HepG2 (cell line): ENCODE results near the gene PCNT. TPM values are rescaled to one million over a fixed set of nuclear protein-coding genes. Genes with fewer than 3 reads are reported as not detected.

Experiments used
- ATAC-seq: fragments of 200-7000 bp; cut with Tn5 transposase; 3 replicates; pipeline ENCODE4 v1.9.1; 2020; ENCODE audit warnings: mild to moderate bottlenecking, moderate library complexity
- BruUV-seq: library from RNA; stranded (reverse); fragments of 400-500 nt; replicated peaks from 2 replicates; lab custom pipeline; 2021; lab: Mats Ljungman, UMichigan
- CTCF ChIA-PET: fragments of 300-600 bp; formaldehyde crosslinking; extraction: SDS; loops from one replicate; lab custom pipeline; 2021; ENCODE audit warnings: low total read pairs, inconsistent platforms, low intra/inter-chr PET ratio; lab: Yijun Ruan, JAX
- POLR2A ChIA-PET: fragments of 350-600 bp; sonication (Branson Sonifier 250); formaldehyde crosslinking; loops from one replicate; lab custom pipeline; 2020; ENCODE audit warnings: antibody characterized with exemption, inconsistent platforms; lab: Yijun Ruan, JAX
- DNase-seq: peaks from one replicate; pipeline ENCODE4 v3.0.0-alpha.2; 2015; ENCODE audit warnings: low spot score
- FAIRE-seq: peaks from 3 replicates; lab custom pipeline; 2011; peaks lifted over from hg19 to GRCh38; lab: Jason Lieb, UNC
- H2AFZ ChIP-seq: one replicate; pipeline ENCODE4 v1.6.1; 2011; ENCODE audit warnings: low read length, inconsistent platforms
- H3K27ac ChIP-seq: fragments of 300-600 bp; 3 replicates; pipeline ENCODE4 v1.8.0; 2011; ENCODE audit warnings: mixed run types, mild to moderate bottlenecking, mixed read lengths, low read length, inconsistent platforms; ENCODE audit not compliant: insufficient read depth; ENCODE audit errors: extremely low read length
- H3K27me3 ChIP-seq, 2 experiments: fragments of 200-600 bp in 1 of 2; 2 replicates in 1 of 2; 3 replicates in 1 of 2; pipeline versions ENCODE4 v1.6.0 to v1.8.0; 2011; ENCODE audit warnings: low read length in 2 of 2, mild to moderate bottlenecking in 2 of 2, moderate library complexity in 2 of 2, inconsistent platforms in 1 of 2; ENCODE audit not compliant: insufficient read depth in 2 of 2, control insufficient read depth in 1 of 2
- H3K36me3 ChIP-seq, 2 experiments: fragments of 200-600 bp in 1 of 2; replicated peaks in 1 of 2; 2 replicates in 1 of 2; 3 replicates in 1 of 2; pipeline versions ENCODE4 v1.5.1 to v1.8.0; 2011; ENCODE audit warnings: low read length in 2 of 2, inconsistent platforms in 1 of 2; ENCODE audit not compliant: insufficient read depth in 2 of 2, control insufficient read depth in 1 of 2
- H3K4me1 ChIP-seq: 2 replicates; pipeline ENCODE4 v1.5.1; 2012; ENCODE audit warnings: low read length, inconsistent platforms; ENCODE audit not compliant: insufficient read depth
- H3K4me2 ChIP-seq: 2 replicates; pipeline ENCODE4 v1.6.0; 2011; ENCODE audit warnings: low read depth, low read length, inconsistent platforms
- H3K4me3 ChIP-seq, 3 experiments: fragments of 200-600 bp in 1 of 3; sonication (generic), shearing (Covaris generic) in 1 of 3; replicated peaks in 1 of 3; 2 replicates each; pipeline ENCODE4 v1.5.1; 2011 to 2016; ENCODE audit warnings: low read length in 3 of 3, inconsistent platforms in 2 of 3, low read depth in 2 of 3, mild to moderate bottlenecking in 2 of 3, control low read depth in 1 of 3, mixed read lengths in 1 of 3; ENCODE audit not compliant: insufficient read depth in 1 of 3
- H3K79me2 ChIP-seq: one replicate; pipeline ENCODE4 v1.6.1; 2011; ENCODE audit warnings: low read length, inconsistent platforms; ENCODE audit not compliant: insufficient read depth
- H3K9ac ChIP-seq: 2 replicates; pipeline ENCODE4 v1.6.0; 2011; ENCODE audit warnings: mild to moderate bottlenecking, low read depth, low read length, inconsistent platforms; ENCODE audit not compliant: insufficient read depth
- H3K9me3 ChIP-seq: 2 replicates; pipeline ENCODE4 v1.5.1; 2012; ENCODE audit warnings: mild to moderate bottlenecking, low read length
- H4K20me1 ChIP-seq: 2 replicates; pipeline ENCODE4 v1.6.0; 2011; ENCODE audit warnings: inconsistent platforms, mild to moderate bottlenecking, low read length, moderate library complexity; ENCODE audit not compliant: insufficient read depth
- CC2D1A ChIP-seq: sonication (generic); formaldehyde crosslinking; IDR thresholded peaks from 2 replicates; pipeline ENCODE4 v1.8.1; 2023; ENCODE audit warnings: mild to moderate bottlenecking, missing genetic modification reagents
- CEBPB ChIP-seq: IDR thresholded peaks from 2 replicates; pipeline ENCODE4 v1.6.1; 2011; ENCODE audit warnings: low read depth, low read length, improper control_type of control experiment, borderline replicate concordance
- FOXP4 ChIP-seq: sonication (generic); formaldehyde crosslinking; IDR thresholded peaks from 2 replicates; pipeline ENCODE4 v1.4.0; 2020; ENCODE audit warnings: missing genetic modification reagents
- HOXA5 ChIP-seq: sonication (generic); formaldehyde crosslinking; IDR thresholded peaks from 2 replicates; pipeline ENCODE4 v1.4.0; 2020; ENCODE audit warnings: missing genetic modification reagents
- XRCC5 ChIP-seq: fragments of 200-400 bp; formaldehyde crosslinking; optimal IDR thresholded peaks from 2 replicates; pipeline ENCODE3; 2017; ENCODE audit warnings: mild to moderate bottlenecking, low read length
- ZC3H4 ChIP-seq: sonication (generic); formaldehyde crosslinking; IDR thresholded peaks from 2 replicates; pipeline ENCODE4 v1.4.0; 2020; ENCODE audit warnings: missing genetic modification reagents, borderline replicate concordance
- ZNF644 ChIP-seq: IDR thresholded peaks from 2 replicates; pipeline ENCODE4 v1.6.1; 2016; ENCODE audit warnings: low read depth
- ZNF780A ChIP-seq: sonication (generic); formaldehyde crosslinking; IDR thresholded peaks from 2 replicates; pipeline ENCODE4 v1.8.0; 2022; ENCODE audit warnings: mild to moderate bottlenecking, missing genetic modification reagents, moderate library complexity
- ZNF883 ChIP-seq: sonication (generic); formaldehyde crosslinking; IDR thresholded peaks from 2 replicates; pipeline ENCODE4 v1.5.1; 2020; ENCODE audit warnings: mild to moderate bottlenecking, missing genetic modification reagents; ENCODE audit errors: not compliant biosample characterization
- WGBS: methylation state at CpG from one replicate; pipeline ENCODE4 v1.1.6; 2017; ENCODE audit warnings: low lambda C conversion rate; 5-methylcytosine and 5-hydroxymethylcytosine counted together
- in situ Hi-C: cut with HindIII; loops from 2 replicates; pipeline ENCODE4 v1.10.0; 2017; ENCODE audit warnings: low pct_unique_long_range_greater_than_20kb; ENCODE audit not compliant: extremely low pct_ligation_motif_present
- intact Hi-C: fragments of 100-400 bp; cut with micrococcal nuclease; formaldehyde crosslinking; loops from one replicate; pipeline ENCODE4 v1.10.0; 2022; ENCODE audit not compliant: unreplicated experiment
- polyA plus RNA-seq, 8 experiments: library from polyadenylated mRNA; depleted of rRNA in 3 of 8; stranded (reverse) in 7 of 8; unstranded in 1 of 8; fragments of >200 nt; fragmentation: Illumina TruSeq in 4 of 8; extraction: Trizol in 4 of 8; gene quantifications; 2 replicates each; pipeline versions ENCODE4 v1.2.1 to v1.2.3, GENCODE V29; 2011 to 2016; ENCODE audit warnings: low read depth in 4 of 8, missing spikeins in 1 of 8, mixed read lengths in 1 of 8; ENCODE audit not compliant: insufficient read depth in 1 of 8
- total RNA-seq, 5 experiments: library from RNA; depleted of rRNA; stranded (reverse); fragments of >200 nt; fragmentation: Illumina TruSeq; extraction: Trizol; gene quantifications; 2 replicates each; pipeline ENCODE4 v1.2.3, GENCODE V29; 2016; ENCODE audit warnings: low read depth in 1 of 5
- TF ChIP-seq, protein P1 (sequence below): sonication (generic); formaldehyde crosslinking; IDR thresholded peaks from 2 replicates; pipeline ENCODE4 v1.4.0; 2020; ENCODE audit warnings: missing genetic modification reagents
- TF ChIP-seq, protein P2 (sequence below): sonication (generic); formaldehyde crosslinking; IDR thresholded peaks from 2 replicates; pipeline ENCODE4 v1.5.0; 2020; ENCODE audit warnings: missing genetic modification reagents, mild to moderate bottlenecking, borderline replicate concordance
- TF ChIP-seq, protein P3 (sequence below): sonication (generic); formaldehyde crosslinking; IDR thresholded peaks from 2 replicates; pipeline ENCODE4 v1.4.0; 2020; ENCODE audit warnings: missing genetic modification reagents

PCNT gene
- total and polyA plus RNA-seq, 2 of the 13 experiments (the other 11 are each of a cell fraction or from before 2014, with no cell fraction given): 5.6 to 12.4 TPM

DNA sequence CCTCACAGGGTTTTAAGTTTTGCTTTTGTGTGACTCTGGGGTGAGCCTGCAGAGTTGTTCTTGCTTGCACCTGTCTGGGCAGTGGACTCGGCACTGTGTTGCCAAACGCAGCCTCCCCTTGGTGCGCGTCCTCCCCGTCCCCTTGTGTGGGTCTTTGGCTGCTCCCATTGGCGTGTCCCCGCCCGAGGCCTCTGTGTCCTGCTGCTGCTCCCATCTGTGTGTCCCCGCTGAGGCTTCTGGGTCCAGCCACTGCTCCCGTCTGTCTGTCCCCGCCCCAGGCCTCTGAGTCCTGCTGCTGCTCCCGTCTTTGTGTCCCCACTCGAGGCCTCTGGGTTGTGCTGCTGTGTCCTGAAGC lies 62.8 kb downstream of the PCNT start:
- TF ChIP-seq, protein P1, sequence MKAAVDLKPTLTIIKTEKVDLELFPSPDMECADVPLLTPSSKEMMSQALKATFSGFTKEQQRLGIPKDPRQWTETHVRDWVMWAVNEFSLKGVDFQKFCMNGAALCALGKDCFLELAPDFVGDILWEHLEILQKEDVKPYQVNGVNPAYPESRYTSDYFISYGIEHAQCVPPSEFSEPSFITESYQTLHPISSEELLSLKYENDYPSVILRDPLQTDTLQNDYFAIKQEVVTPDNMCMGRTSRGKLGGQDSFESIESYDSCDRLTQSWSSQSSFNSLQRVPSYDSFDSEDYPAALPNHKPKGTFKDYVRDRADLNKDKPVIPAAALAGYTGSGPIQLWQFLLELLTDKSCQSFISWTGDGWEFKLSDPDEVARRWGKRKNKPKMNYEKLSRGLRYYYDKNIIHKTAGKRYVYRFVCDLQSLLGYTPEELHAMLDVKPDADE: no peak
- no peak for TF ChIP-seq ZNF644 (CRISPR knock-in tag)
- POLR2A ChIA-PET: no interaction called here
- H3K9me3 ChIP-seq: no peaks in the 10 kb centered on the region
- CTCF ChIA-PET: no interaction called here
- peaks cover 2% of the 10 kb centered on the region for H3K79me2 ChIP-seq
- FAIRE-seq (no peak), ATAC-seq (no peak), DNase-seq (no peak)
- in situ Hi-C loops (no loop called here), intact Hi-C loops (no loop called here)
- no peak overlapping the region for H3K4me3 ChIP-seq
- no peak overlapping the region for H2AFZ ChIP-seq
- WGBS: 99% methylated on average over 11 of the region's 13 CpGs
- BruUV-seq: no TSS peak
- peaks cover 16 to 42% of the 10 kb centered on the region in 2 experiments for H3K36me3 ChIP-seq
- no peak overlapping the region for H3K4me2 ChIP-seq
- H3K27me3 ChIP-seq: no peaks in the 10 kb centered on the region
- H3K9ac ChIP-seq: no peak overlapping the region
- H3K27ac ChIP-seq: no peak overlapping the region
- H3K4me1 ChIP-seq: no peaks in the 10 kb centered on the region
- no peaks in the 10 kb centered on the region for H4K20me1 ChIP-seq

GRCh38 chr21:46388206-46388880 lies 64.4 kb downstream of the PCNT start:
- Histone ChIP-seq H3K4me1 (peaks cover 4% of the 10 kb centered on the region), H3K36me3 (peaks cover 16 to 47% of the 10 kb centered on the region in 2 experiments), H2AFZ (no peak overlapping the region), H3K27me3 (no peaks in the 10 kb centered on the region), H3K4me3 (no peak overlapping the region), H3K27ac (no peak overlapping the region), H3K4me2 (no peak overlapping the region), H3K9ac (no peak overlapping the region), H4K20me1 (no peaks in the 10 kb centered on the region), H3K79me2 (no peaks in the 10 kb centered on the region), H3K9me3 (no peaks in the 10 kb centered on the region)
- no peak for DNase-seq
- over 99% methylated on average over 14 of the region's 33 CpGs for WGBS
- intact Hi-C loops: no loop called here
- ChIA-PET CTCF (no interaction called here), POLR2A (no interaction called here)
- in situ Hi-C loops: no loop called here
- no peak for ATAC-seq
- FAIRE-seq: no peak
- no TSS peak for BruUV-seq
- TF ChIP-seq ZNF780A (CRISPR knock-in tag) (no peak), XRCC5 (no peak), FOXP4 (CRISPR knock-in tag) (no peak), CEBPB (no peak), ZC3H4 (CRISPR knock-in tag) (no peak), HOXA5 (CRISPR knock-in tag) (no peak), CC2D1A (CRISPR knock-in tag) (no peak), ZNF883 (CRISPR knock-in tag) (no peak)
- TF ChIP-seq, protein P2, sequence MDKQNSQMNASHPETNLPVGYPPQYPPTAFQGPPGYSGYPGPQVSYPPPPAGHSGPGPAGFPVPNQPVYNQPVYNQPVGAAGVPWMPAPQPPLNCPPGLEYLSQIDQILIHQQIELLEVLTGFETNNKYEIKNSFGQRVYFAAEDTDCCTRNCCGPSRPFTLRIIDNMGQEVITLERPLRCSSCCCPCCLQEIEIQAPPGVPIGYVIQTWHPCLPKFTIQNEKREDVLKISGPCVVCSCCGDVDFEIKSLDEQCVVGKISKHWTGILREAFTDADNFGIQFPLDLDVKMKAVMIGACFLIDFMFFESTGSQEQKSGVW (CRISPR knock-in tag): no peak
- TF ChIP-seq, protein P3, sequence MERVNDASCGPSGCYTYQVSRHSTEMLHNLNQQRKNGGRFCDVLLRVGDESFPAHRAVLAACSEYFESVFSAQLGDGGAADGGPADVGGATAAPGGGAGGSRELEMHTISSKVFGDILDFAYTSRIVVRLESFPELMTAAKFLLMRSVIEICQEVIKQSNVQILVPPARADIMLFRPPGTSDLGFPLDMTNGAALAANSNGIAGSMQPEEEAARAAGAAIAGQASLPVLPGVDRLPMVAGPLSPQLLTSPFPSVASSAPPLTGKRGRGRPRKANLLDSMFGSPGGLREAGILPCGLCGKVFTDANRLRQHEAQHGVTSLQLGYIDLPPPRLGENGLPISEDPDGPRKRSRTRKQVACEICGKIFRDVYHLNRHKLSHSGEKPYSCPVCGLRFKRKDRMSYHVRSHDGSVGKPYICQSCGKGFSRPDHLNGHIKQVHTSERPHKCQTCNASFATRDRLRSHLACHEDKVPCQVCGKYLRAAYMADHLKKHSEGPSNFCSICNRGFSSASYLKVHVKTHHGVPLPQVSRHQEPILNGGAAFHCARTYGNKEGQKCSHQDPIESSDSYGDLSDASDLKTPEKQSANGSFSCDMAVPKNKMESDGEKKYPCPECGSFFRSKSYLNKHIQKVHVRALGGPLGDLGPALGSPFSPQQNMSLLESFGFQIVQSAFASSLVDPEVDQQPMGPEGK (CRISPR knock-in tag): no peak
